ENCODE results near the gene HYAL3.

HYAL3 gene, protein sequence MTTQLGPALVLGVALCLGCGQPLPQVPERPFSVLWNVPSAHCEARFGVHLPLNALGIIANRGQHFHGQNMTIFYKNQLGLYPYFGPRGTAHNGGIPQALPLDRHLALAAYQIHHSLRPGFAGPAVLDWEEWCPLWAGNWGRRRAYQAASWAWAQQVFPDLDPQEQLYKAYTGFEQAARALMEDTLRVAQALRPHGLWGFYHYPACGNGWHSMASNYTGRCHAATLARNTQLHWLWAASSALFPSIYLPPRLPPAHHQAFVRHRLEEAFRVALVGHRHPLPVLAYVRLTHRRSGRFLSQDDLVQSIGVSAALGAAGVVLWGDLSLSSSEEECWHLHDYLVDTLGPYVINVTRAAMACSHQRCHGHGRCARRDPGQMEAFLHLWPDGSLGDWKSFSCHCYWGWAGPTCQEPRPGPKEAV

DNA sequence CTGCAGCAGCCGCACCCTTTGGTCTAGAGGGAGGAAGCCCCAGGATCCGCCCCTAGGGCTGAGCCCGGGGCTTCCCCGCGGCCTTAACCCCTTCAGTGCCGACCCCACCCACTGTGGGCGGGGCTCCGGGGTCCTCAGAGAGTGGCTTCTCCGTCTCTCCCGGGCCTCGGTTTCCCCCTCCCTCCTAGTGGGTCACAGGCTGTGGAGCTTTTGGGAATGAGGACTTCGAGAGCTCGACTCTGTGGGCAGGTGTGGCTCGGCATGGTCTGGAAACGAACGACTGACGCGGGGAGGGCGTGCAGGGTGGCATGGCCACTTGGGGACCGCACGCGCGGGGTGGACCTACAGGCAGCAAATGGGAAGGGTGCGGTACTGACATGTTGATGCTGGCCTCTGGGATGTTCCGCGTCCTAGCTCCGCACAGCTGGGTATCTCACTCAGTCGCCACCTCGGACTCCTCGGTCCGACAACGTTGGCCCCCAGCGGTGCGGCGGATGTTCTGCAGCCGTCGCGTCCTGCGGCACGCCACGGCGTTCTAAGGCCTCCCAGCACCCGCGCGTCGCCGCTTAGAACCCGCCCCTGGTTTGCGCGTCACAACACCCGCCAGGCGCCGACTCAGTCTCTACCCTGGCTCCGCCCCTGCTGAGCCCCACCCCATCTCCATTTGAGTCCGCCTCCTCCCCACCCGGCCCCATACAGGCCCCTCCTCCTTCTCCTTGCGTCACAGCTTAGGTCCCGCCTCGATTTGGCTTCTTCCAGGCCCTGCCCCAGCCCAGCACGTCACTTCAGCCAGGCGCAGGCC, at the start of gene HYAL3, which contains the start of gene NAA80:
TSS of gene HYAL3 (minus strand) at position 570 of the 802 bp plus-strand sequence. CDS start 3,803 bp downstream, outside the sequence.
TSS of gene NAA80 (minus strand) at position 570 of the 802 bp plus-strand sequence. CDS start 1,942 bp downstream, outside the sequence.
- DNase-seq = peak; percentile 93 to 97

GRCh38 chr3:50347187-50347813, 48.1 kb upstream of the HYAL3 start:
- peak; percentile 58 to 62 for DNase-seq

DNA sequence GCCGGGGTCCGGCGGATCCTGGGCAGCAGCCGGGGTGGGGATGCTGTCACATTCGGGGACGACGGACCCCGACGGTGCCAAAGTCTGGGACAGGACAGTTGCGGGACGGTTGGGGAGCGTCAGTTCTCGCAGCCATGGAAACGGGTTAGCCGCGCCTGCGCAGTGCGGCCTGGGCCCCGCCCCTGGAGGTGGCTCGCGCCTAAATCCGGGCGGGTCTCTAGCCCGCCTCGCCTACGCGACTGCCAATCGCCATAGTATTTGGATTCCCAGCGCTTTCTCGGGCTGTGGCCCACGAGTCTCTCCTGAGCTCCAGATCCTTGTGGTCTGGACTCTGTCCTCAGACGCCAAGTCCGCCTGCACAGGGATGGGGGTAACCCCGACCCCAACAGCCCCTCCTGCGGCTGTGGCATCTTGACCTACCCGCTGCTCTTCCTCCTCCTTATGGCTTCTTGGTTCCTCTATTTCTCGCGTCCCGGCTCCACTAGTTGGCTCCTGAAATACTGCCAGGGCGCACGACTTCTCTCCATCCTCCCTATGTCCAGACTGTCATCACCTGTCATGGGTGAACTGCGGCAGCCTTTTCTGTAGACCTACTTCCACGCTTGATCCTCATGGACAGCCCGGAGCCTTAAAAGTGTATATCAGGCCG, 46.5 kb upstream of the HYAL3 start, which contains the start of gene ZMYND10:
TSS of gene ZMYND10 (minus strand) at position 147 of the 649 bp plus-strand sequence. CDS start 153 bp downstream, outside the sequence.
- peak; percentile 11 to 31 for DNase-seq

- no peak for DNase-seq
Observed at GRCh38 chr3:50345008-50345407, 45.8 kb upstream of the HYAL3 start.

DNA sequence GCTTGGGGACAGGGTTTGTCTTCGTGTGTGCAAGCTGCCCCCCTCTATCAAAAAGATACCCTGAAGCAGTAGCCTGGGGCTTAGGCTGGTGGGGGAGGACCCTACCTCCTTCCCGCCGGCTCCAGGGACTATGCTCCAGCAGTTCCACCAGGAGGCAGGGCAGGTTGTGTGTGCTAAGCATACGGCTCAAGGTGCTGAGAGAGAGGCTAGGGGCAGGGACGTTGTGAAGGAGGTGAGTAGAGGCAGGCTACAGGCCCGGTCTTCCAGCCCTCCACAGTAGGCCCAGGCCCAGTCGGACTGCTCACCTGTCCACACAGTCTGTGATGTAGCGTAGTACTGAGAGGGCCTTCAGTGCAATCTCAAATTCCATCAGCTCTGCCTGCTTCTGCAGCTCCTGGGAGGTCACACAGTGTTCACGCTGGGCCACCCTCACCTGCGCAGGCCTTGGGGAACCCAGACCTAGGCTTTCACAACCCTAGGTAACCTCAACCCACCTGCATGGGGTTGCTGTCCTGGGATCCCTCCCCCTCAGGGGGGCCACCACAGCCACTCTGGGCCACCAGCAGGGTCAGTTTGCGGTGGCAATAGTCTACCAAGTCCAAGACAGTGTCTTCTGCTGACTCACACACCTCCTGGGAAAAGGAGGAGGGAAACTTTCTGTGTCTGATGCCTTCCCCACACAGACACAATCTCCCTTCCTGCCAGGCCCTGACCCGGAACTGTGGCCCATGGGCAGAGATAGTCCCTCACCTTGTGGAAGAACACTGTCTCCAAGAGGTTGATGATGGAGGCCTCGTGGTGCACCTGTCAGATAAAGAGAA, 43.8 kb upstream of the HYAL3 start:
- no peak for DNase-seq

- DNase-seq = no peak
Observed at GRCh38 chr3:50341996-50342650, 42.9 kb upstream of the HYAL3 start.

- DNase-seq = no peak
Observed at GRCh38 chr3:50341537-50341936, 42.3 kb upstream of the HYAL3 start.

DNA sequence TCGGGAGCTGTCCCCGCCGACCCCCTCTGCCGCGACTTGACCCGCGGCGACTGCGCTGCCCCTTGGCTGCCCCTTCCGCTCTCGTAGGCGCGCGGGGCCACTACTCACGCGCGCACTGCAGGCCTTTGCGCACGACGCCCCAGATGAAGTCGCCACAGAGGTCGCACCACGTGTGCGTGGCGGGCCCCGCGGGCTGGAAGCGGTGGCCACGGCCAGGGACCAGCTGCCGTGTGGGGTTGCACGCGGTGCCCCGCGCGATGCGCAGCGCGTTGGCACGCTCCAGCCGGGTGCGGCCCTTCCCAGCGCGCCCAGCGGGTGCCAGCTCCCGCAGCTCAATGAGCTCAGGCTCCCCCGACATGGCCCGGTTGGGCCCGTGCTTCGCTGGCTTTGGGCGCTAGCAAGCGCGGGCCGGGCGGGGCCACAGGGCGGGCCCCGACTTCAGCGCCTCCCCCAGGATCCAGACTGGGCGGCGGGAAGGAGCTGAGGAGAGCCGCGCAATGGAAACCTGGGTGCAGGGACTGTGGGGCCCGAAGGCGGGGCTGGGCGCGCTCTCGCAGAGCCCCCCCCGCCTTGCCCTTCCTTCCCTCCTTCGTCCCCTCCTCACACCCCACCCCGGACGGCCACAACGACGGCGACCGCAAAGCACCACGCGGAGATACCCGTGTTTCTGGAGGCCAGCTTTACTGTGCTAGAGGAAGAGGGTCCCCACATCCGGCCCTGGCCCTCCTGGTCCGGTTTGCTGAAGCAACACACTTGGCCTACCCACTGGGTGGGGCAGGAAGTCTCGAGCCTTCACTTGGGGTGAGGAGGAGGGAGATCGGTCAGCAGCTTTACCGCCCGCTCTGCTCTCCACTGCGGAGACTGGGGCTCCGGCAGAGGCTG, 41.5 kb upstream of the HYAL3 start, which contains the start of gene RASSF1:
TSS of gene RASSF1 (minus strand) at position 389 of the 882 bp plus-strand sequence. CDS start at position 358, 31 bp downstream.
- DNase-seq = no peak

GRCh38 chr3:50340147-50340447, 40.9 kb upstream of the HYAL3 start:
- DNase-seq = no peak

DNA sequence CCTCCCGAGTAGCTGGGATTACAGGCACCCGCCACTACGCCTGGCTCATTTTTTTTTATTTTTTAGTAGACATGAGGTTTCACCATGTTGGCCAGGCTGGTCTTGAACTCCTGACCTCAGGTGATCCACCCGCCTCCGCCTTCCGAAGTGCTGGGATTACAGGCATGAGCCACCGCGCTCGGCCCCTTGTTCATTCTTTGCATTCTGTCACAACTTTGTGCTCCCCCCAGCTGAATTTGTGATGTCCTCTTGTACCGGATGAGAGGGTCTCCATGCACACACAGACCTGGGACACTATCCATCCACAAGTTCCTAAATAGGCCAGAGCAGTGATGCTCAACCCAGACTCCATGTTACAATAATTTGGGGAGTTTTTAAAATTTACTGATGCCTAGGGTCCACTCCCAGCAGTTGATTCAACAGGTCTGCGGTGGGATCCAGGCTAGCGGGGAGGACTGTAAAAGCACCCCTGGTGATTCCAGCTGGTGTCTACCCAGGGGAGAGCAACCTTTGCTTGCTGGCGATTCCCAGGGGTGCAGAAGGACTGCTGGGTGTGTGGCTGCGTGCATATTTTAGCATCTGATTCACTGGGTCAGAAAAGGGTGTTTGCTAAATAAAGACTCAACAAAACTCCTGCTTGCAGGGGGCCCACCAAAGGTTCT, 40.4 kb upstream of the HYAL3 start:
- no peak for DNase-seq

GRCh38 chr3:50338965-50339364, 39.8 kb upstream of the HYAL3 start:
- no peak for DNase-seq

- DNase-seq = peak; percentile 95 to 97
Observed at GRCh38 chr3:50337175-50337861, 38.1 kb upstream of the HYAL3 start.

DNA sequence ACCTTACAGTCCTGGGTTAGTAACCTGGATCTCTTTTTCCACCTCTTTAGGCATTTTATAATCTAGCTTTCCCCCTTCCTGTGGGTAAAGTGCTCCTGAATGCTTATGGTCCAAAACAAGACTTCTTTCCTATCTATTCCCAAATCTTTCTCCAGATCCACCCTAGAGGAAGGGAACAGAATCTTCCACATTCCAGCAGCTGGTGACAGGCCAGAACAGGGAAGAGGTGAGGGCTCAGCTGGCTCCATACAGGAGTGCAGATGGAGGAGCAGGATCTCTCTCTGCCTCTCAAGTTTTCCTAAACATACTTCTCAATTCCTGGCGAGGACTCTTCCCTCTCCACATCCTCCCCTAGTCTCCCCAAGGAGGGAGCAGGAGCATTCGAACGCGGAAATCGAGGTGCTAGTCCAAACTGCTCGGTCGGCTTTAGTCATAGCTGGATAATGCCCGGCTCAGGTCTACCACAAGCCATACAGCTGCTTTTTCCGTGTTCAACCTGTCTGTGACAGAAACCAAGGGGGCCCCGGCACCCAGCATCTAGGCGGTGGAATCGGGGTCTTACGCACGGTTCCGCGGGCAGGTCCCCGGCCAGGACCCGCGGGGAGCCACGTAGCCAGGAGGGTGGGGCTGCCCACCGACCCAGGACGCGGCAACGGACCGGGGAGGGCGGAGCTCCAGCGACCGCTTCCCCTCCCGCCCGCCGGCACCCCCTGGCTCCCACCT, 37.4 kb upstream of the HYAL3 start:
- no peak for DNase-seq

DNA sequence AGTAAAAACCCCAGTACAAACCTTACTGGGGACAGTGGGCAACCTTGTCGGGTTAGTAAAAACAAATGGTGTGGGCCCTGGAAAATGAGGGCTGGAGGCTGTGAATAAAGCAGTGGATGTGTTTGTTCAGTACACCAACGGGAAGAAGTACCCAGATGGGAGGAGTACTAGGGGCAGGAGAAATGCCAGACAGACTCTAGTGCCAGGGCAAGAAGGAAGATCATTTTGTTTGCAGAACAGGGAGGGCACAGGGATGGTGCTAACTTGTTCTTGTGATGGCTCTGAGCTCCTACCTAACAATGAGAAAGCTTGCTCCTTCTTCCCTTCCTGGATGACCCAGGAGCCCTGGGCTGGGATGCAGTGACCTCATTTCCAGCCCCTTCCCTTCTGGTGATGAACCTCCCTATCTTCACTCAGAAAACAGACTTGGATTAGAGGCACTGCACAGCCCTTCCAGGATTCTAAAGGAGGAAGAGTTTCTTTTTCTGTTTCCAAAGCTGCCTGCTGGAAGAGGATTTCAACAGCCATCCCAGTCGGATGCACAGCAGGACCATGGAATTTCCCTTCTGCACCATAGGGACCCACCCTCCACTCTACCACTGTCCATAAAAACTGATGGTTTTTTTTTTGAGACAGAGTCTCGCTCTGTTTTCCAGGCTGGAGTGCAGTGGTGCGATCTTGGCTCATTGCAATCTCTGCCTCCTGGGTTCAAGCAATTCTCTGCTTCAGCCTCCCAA, 35.3 kb upstream of the HYAL3 start:
- no peak for DNase-seq

DNA sequence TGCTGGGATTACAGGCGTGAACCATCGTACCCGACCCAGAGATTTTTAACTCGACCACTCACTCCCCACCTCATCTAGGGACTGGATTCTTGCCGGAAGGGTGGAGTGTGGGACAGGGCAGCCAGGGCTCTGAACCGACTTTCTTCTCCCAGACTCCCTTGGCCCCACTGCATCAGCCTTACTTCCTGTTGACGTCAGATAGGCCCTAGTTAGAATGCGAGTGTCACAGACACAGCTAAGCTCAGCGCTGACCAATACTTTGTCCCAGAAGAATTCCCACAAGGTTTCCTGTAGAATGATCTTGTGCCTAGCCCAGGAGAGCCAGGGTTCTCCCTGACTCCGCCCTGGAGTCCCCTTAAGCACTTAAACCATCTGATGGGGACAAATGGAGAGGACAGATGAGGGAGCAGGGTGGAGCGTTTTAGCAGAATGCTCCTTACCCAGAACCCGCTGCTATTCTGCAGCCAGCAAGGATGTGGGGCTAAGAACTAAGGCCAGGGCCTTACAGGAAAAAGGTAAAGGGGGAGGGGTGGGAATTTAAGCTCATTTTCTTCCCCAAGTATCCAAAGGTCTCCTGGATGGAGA, 34.6 kb upstream of the HYAL3 start:
- no peak for DNase-seq

GRCh38 chr3:50331364-50331907, 32.2 kb upstream of the HYAL3 start:
- no peak for DNase-seq

GRCh38 chr3:50330330-50330729, 31.1 kb upstream of the HYAL3 start:
- DNase-seq = no peak

Data from NCI-H2081 (cell line).